Esophagus (tissue), 2 donors: ENCODE measurements around the gene SLC11A1. TPM values are rescaled to one million over a fixed set of nuclear protein-coding genes. Genes with fewer than 3 reads are reported as not detected.

ENCODE experiments used
- H3K27ac ChIP-seq, 2 donors: one replicate each; pipeline ENCODE4 v1.5.1; 2013; ENCODE audit warnings: low read depth in 2 of 2, mild to moderate bottlenecking in 2 of 2, inconsistent platforms in 1 of 2, low read length in 1 of 2, moderate library complexity in 1 of 2
- H3K27me3 ChIP-seq, 2 donors: one replicate each; pipeline ENCODE4 v1.6.1; 2013; ENCODE audit warnings: low read length in 2 of 2, control low read depth in 1 of 2, mild to moderate bottlenecking in 1 of 2; ENCODE audit not compliant: insufficient read depth in 2 of 2, control insufficient read depth in 1 of 2
- H3K36me3 ChIP-seq, 2 donors: one replicate each; pipeline ENCODE4 v1.6.1; 2013; ENCODE audit warnings: low read length in 1 of 2; ENCODE audit not compliant: control insufficient read depth in 2 of 2, insufficient read depth in 2 of 2
- H3K4me1 ChIP-seq, 2 donors: one replicate each; pipeline ENCODE4 v1.6.1; 2013; ENCODE audit warnings: low read length in 1 of 2; ENCODE audit not compliant: control insufficient read depth in 2 of 2, insufficient read depth in 2 of 2
- H3K4me3 ChIP-seq, 2 donors: one replicate each; pipeline ENCODE4 v1.5.1; 2013; ENCODE audit warnings: low read length in 2 of 2, mild to moderate bottlenecking in 2 of 2, low read depth in 1 of 2, moderate library complexity in 1 of 2
- H3K9me3 ChIP-seq, 2 donors: one replicate each; pipeline ENCODE4 v1.6.1; 2013; ENCODE audit warnings: mild to moderate bottlenecking in 2 of 2, low read depth in 1 of 2, low read length in 1 of 2, moderate library complexity in 1 of 2; ENCODE audit not compliant: control insufficient read depth in 2 of 2, insufficient read depth in 1 of 2
- WGBS, 2 donors: extraction: QIAGEN DNeasy Blood & Tissue Kit; methylation state at CpG; one replicate each; pipeline ENCODE4 v1.1.7; 2013; 5-methylcytosine and 5-hydroxymethylcytosine counted together
- polyA plus RNA-seq, 2 donors: library from polyadenylated mRNA; stranded (reverse); fragments of 200-250 nt; gene quantifications; one replicate each; pipeline ENCODE4 v1.2.3, GENCODE V29; 2013
- donor health status: healthy with polysubstance abuse.
- donor health status: Bipolar disorder and iron deficiency.

The SLC11A1 gene
- polyA plus RNA-seq, 2 donors = 1.1 to 1.5 TPM

DNA sequence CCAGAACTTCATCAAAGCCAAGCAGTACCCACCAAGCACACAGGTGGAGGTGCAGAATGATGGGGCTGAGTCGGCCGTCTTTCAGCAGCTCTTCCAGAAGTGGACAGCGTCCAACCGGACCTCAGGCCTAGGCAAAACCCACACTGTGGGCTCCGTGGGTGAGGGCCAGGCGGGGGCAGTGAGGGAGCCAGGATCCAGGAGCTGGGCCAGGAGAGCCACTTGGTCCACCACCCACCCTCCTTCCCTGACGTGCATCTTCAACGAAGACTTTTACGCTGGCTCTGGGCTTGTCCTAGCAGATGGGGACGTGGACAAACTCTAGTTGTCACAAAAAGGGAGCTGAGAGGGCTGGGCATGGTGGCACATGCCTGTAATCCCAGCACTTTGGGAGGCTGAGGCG is 48.6 kb downstream of the SLC11A1 start:
- Histone ChIP-seq H3K4me3 (no peak overlapping the region), H3K27me3 (no peaks in the 10 kb centered on the region), H3K9me3 (no peaks in the 10 kb centered on the region), H3K36me3 (no peaks in the 10 kb centered on the region), H3K27ac (no peak overlapping the region), H3K4me1 (no peaks in the 10 kb centered on the region)
- 90% methylated on average over 11 of the region's 11 CpGs for WGBS, 2 donors

DNA sequence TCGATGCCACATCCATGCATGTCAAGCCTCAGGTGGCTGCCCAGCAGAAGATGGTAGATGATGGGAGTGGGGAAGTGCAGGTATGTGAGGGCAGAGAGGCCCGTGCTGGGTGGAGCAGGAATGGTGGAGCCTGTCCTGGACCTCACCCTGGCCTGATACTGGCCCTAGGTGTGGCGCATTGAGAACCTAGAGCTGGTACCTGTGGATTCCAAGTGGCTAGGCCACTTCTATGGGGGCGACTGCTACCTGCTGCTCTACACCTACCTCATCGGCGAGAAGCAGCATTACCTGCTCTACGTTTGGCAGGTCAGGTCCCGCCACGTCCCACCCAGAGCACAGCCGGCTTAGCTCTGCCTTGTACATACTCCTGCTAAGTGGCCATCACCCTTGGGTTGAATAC is 49.8 kb downstream of the SLC11A1 start:
- no peaks in the 10 kb centered on the region for H3K36me3 ChIP-seq
- no peak overlapping the region for H3K27ac ChIP-seq
- H3K9me3 ChIP-seq = no peaks in the 10 kb centered on the region
- H3K4me1 ChIP-seq = no peaks in the 10 kb centered on the region
- no peak overlapping the region for H3K4me3 ChIP-seq
- H3K27me3 ChIP-seq = no peaks in the 10 kb centered on the region
- 77 to 88% methylated on average over 10 of the region's 10 CpGs for WGBS, 2 donors

DNA sequence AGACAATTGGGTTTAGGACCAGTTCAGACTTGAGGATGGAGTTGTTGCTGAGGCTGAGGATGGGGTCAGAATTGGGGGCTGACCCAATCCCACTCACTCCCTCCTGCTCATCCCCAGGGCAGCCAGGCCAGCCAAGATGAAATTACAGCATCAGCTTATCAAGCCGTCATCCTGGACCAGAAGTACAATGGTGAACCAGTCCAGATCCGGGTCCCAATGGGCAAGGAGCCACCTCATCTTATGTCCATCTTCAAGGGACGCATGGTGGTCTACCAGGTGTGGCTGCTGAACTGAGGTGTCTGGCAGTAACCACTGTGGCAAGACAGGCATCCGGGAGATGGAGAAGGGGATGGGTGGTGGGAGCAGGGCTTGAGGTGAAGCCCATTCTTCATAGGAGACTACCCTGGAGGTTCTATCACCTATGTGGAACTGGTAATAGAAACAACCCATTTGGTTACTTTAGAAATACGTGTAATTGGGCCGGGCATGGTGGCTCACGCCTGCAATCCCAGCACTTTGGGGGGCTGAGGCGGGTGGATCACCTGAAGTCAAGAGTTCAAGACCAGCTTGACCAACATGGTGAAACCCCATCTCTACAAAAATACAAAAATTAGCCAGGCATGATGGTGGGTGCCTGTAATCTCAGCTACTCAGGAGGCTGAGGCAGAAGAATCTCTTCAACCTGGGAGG is 50.7 kb downstream of the SLC11A1 start:
- H3K27me3 ChIP-seq = no peaks in the 10 kb centered on the region
- no peak overlapping the region for H3K4me3 ChIP-seq
- 93 to 96% methylated on average over 8 of the region's 8 CpGs for WGBS, 2 donors
- no peaks in the 10 kb centered on the region for H3K9me3 ChIP-seq
- no peaks in the 10 kb centered on the region for H3K36me3 ChIP-seq
- no peaks in the 10 kb centered on the region for H3K4me1 ChIP-seq
- H3K27ac ChIP-seq = no peak overlapping the region

DNA sequence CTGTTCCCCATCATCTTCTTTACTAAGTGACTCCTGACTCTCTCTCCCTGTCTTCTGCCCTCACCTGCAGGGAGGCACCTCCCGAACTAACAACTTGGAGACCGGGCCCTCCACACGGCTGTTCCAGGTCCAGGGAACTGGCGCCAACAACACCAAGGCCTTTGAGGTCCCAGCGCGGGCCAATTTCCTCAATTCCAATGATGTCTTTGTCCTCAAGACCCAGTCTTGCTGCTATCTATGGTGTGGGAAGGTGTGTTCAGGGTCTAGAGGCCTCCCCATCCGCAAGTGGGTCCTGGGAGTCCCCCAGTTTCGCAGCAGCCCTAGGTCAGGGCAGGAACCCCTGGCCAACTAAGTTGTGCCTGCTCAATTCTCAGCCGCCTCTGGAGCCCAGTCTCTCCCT is 52.4 kb downstream of the SLC11A1 start:
- WGBS, 2 donors = 90 to 93% methylated on average over 9 of the region's 9 CpGs
- H3K4me3 ChIP-seq = no peak overlapping the region
- no peaks in the 10 kb centered on the region for H3K9me3 ChIP-seq
- no peaks in the 10 kb centered on the region for H3K4me1 ChIP-seq
- H3K27me3 ChIP-seq = no peaks in the 10 kb centered on the region
- H3K36me3 ChIP-seq = no peaks in the 10 kb centered on the region
- H3K27ac ChIP-seq = no peak overlapping the region

DNA sequence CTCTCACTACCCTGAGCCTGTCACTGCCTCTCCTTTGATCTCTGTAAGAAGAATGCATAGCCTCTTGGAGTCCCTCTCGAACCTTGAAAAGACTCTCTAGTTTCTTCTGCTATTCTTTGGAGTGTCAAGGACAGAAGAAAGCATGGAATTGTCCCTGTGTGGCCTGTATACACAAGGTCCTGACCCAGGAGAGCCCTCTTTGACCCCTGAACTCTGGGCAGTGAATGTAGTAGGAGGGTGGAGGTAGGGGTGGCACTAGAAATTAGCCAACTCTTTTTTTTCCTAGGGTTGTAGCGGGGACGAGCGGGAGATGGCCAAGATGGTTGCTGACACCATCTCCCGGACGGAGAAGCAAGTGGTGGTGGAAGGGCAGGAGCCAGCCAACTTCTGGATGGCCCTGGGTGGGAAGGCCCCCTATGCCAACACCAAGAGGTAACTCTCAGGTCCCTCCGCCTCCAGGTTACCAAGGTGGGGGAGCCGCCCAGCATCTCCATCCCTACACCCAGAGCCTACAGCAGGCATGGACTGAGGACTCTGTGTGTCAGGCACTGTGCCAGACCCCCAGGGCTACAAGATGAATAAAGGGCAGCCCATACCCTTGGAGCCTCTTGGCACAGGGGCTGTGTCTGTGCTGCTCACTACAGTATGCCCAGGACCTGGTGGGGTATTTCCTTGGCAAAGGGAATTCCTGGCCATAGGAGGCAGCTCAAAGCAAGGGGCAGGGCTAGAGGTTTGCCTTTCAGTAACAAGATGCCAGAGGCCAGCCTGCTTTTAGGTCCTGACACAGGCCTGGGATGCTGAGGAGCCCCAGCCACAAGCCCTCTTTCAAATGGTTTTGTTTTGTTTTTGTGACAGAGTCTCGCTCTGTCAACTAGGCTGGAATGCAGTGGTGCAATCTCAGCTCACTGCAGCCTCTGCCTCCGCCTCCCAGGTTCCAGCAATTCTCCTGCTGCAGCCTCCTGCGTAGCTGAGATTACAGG is 53.2 kb downstream of the SLC11A1 start:
- 88 to 96% methylated on average over 11 of the region's 11 CpGs for WGBS, 2 donors
- no peaks in the 10 kb centered on the region for H3K36me3 ChIP-seq

DNA sequence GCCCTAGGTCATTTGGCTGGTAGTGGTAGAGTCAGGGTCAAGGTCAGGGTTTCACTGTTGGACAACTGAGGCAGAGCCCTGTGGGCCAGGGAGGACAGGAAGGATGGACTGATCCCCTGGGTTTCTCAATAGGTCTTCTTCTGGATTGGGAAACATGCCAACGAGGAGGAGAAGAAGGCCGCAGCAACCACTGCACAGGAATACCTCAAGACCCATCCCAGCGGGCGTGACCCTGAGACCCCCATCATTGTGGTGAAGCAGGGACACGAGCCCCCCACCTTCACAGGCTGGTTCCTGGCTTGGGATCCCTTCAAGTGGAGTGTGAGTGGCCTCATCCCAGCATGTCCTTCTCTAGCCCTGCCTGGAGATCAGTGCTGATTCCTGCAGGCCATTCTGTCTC is 54.9 kb downstream of the SLC11A1 start:
- Histone ChIP-seq H3K27me3 (no peaks in the 10 kb centered on the region), H3K9me3 (no peaks in the 10 kb centered on the region), H3K36me3 (no peaks in the 10 kb centered on the region), H3K4me1 (no peaks in the 10 kb centered on the region), H3K4me3 (no peak overlapping the region), H3K27ac (no peak overlapping the region)
- WGBS, 2 donors = 90 to 93% methylated on average over 5 of the region's 5 CpGs

More for the DNA sequence above, 53.2 kb downstream of the SLC11A1 start:
- Histone ChIP-seq H3K27ac (no peak overlapping the region), H3K4me1 (no peaks in the 10 kb centered on the region), H3K4me3 (no peak overlapping the region), H3K9me3 (no peaks in the 10 kb centered on the region), H3K27me3 (no peaks in the 10 kb centered on the region)

DNA sequence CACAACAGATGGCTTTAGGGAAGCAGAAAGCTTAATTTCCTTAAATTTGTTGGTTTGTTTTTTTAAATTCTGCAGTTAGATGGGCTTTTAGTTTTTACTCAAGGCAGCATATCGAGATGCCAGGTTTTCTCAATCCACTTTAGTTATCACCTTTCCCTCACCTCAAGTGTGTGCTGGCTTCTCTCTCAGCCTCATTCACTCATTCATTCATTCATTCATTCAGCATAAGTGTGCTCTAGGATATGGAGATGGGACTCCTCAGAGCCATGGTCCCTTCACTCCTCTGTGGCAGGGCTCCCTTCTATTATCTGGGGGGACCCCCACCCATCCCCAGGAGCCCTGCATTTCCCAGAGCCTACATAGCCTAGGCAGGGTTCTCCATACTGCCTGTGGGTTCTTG is 55.9 kb downstream of the SLC11A1 start:
- H3K27me3 ChIP-seq = no peaks in the 10 kb centered on the region
- no peaks in the 10 kb centered on the region for H3K4me1 ChIP-seq
- 91 to 94% methylated on average over 1 of the region's 1 CpG for WGBS, 2 donors
- H3K27ac ChIP-seq = no peak overlapping the region
- H3K4me3 ChIP-seq = no peak overlapping the region
- H3K36me3 ChIP-seq = no peaks in the 10 kb centered on the region
- no peaks in the 10 kb centered on the region for H3K9me3 ChIP-seq

DNA sequence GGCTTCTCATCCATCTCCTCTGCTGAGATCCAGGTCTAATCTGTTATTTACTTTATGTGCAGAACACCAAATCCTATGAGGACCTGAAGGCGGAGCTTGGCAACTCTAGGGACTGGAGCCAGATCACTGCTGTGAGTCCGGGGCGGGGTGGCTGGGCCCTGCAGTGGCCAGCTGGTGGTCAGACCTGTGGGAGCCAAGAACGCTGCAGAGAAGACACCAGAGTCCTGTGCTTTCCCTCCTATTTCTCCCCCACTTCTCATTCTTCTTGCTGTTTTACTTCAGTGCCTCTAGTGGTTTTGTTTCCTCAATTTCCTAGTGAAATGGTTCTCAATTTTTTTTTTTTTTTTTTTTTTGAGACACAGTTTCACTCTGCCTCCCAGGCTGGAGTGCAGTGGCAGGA is 56.5 kb downstream of the SLC11A1 start:
- no peaks in the 10 kb centered on the region for H3K4me1 ChIP-seq
- whole genome bisulfite sequencing, 2 donors = 59 to 61% methylated on average over 4 of the region's 4 CpGs
- no peaks in the 10 kb centered on the region for H3K9me3 ChIP-seq
- H3K27me3 ChIP-seq = no peaks in the 10 kb centered on the region
- H3K4me3 ChIP-seq = no peak overlapping the region
- no peak overlapping the region for H3K27ac ChIP-seq
- no peaks in the 10 kb centered on the region for H3K36me3 ChIP-seq

DNA sequence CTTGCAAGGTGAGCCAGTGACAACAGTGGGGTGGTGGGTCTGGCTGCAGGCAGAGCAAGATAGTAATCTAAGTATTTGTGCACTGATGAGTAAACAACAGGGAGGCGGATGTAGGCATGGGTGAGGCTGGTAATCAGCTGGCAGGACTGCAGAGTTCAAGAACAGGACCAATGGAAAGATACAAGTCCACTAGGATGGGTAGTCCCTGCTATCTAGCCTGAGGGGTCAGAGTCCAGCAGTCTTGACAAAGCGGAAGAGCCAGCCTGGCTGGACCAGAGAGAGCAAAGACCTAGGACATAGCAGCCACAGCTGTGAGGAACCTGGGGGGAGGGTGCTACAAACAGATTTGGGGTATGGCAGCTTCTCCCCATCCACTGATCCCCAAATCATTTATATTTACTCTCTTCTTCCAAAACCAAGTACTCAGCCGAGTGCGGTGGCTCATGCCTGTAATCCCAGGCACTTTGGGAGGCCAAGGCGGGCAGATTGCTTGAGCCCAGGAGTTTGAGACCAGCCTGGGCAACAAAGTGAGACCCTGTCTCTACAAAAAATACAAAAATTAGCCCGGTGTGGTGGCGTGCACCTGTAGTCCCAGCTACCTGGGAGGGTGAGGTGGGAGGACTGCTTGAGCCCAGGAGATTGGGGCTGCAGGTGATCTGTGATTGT is 62.8 kb downstream of the SLC11A1 start:
- no peaks in the 10 kb centered on the region for H3K9me3 ChIP-seq
- no peaks in the 10 kb centered on the region for H3K4me1 ChIP-seq
- WGBS, 2 donors = 93 to 96% methylated on average over 7 of the region's 7 CpGs
- H3K36me3 ChIP-seq = no peaks in the 10 kb centered on the region
- H3K27ac ChIP-seq = no peak overlapping the region
- H3K4me3 ChIP-seq = no peak overlapping the region
- H3K27me3 ChIP-seq = no peaks in the 10 kb centered on the region
